K562 (cell line): ENCODE measurements around the gene SSR2. TPM values are rescaled to one million over a fixed set of nuclear protein-coding genes. Genes with fewer than 3 reads are reported as not detected.

Source experiments
- BDP1 ChIP-seq: IDR thresholded peaks from 3 replicates; pipeline ENCODE4 v1.6.1; 2011; ENCODE audit not compliant: insufficient read length, insufficient read depth
- CREM ChIP-seq: IDR thresholded peaks from 2 replicates; pipeline ENCODE4 v1.6.1; 2014; ENCODE audit warnings: antibody characterized with exemption, low read depth
- CTCFL ChIP-seq: IDR thresholded peaks from 2 replicates; pipeline ENCODE4 v1.6.1; 2011; ENCODE audit warnings: borderline replicate concordance, low read depth, mild to moderate bottlenecking, moderate library complexity, low read length; ENCODE audit not compliant: insufficient read depth, poor library complexity, severe bottlenecking
- DNMT1 ChIP-seq: fragments of 450-650 bp; IDR thresholded peaks from 2 replicates; pipeline ENCODE4 v1.6.1; 2016; ENCODE audit warnings: antibody characterized with exemption, mild to moderate bottlenecking
- ETV5 ChIP-seq: sonication (generic); formaldehyde crosslinking; IDR thresholded peaks from 2 replicates; pipeline ENCODE4 v1.4.0; 2020; ENCODE audit warnings: low read depth, mild to moderate bottlenecking, missing genetic modification reagents
- EZH2 ChIP-seq: IDR thresholded peaks from 2 replicates; pipeline ENCODE4 v1.6.1; 2012; ENCODE audit warnings: low read depth, mild to moderate bottlenecking, inconsistent platforms, low read length, borderline replicate concordance
- FOXP1 ChIP-seq: sonication (generic); formaldehyde crosslinking; IDR thresholded peaks from 2 replicates; pipeline ENCODE4 v1.8.0; 2022; ENCODE audit warnings: mild to moderate bottlenecking, missing genetic modification reagents
- HINFP ChIP-seq: fragments of 450-650 bp; conservative IDR thresholded peaks from 2 replicates; pipeline ENCODE4 v1.6.1; 2016; ENCODE audit warnings: missing genetic modification characterization, low read depth, mild to moderate bottlenecking, control low read depth, missing compliant biosample characterization
- JUNB ChIP-seq: fragments of 450-650 bp; formaldehyde crosslinking; conservative IDR thresholded peaks from 2 replicates; pipeline ENCODE4 v1.4.0; 2020; ENCODE audit warnings: mild to moderate bottlenecking
- MITF ChIP-seq: IDR thresholded peaks from 2 replicates; pipeline ENCODE4 v1.6.1; 2014; ENCODE audit warnings: antibody characterized with exemption
- NR2F6 ChIP-seq: fragments of 450-650 bp; formaldehyde crosslinking; IDR thresholded peaks from 2 replicates; pipeline ENCODE4 v1.4.0; 2020; ENCODE audit warnings: mild to moderate bottlenecking
- PHF8 ChIP-seq: fragments of 200-600 bp; sonication (generic); IDR thresholded peaks from 2 replicates; pipeline ENCODE4 v1.6.1; 2012; ENCODE audit warnings: mixed run types, mild to moderate bottlenecking, inconsistent platforms, low read length, moderate library complexity, borderline replicate concordance
- POLR2AphosphoS2 ChIP-seq: IDR thresholded peaks from 2 replicates; pipeline ENCODE4 v1.6.1; 2012; ENCODE audit warnings: low read length, improper control_type of control experiment
- SAP30 ChIP-seq: fragments of 200-600 bp; sonication (generic); IDR thresholded peaks from 2 replicates; pipeline ENCODE4 v1.6.1; 2012; ENCODE audit warnings: borderline replicate concordance, low read depth, mild to moderate bottlenecking, moderate library complexity, low read length, control low read depth, inconsistent platforms; ENCODE audit not compliant: insufficient read depth, poor library complexity, severe bottlenecking
- TAF1 ChIP-seq: IDR thresholded peaks from 2 replicates; pipeline ENCODE4 v1.6.1; 2011; ENCODE audit warnings: mild to moderate bottlenecking, low read length, moderate library complexity; ENCODE audit not compliant: insufficient read depth, control insufficient read depth, severe bottlenecking; ENCODE audit errors: extremely low read depth
- ZBTB8A ChIP-seq: fragments of 450-650 bp; IDR thresholded peaks from 2 replicates; pipeline ENCODE4 v1.6.1; 2018; ENCODE audit warnings: mild to moderate bottlenecking, moderate library complexity; ENCODE audit not compliant: partially characterized antibody
- polyA plus RNA-seq, 8 experiments: library from polyadenylated mRNA; depleted of rRNA in 4 of 8; stranded (reverse) in 5 of 8; unstranded in 3 of 8; fragments of >200 nt; fragmentation: Nextera tagmentation in 2 of 8; fragmentation: Illumina TruSeq in 1 of 8; extraction: Ambion mirVana in 2 of 8; extraction: Trizol in 1 of 8; gene quantifications; 2 replicates each; pipeline versions ENCODE4 v1.2.1 to v1.2.3, GENCODE V29; 2011 to 2014; ENCODE audit warnings: inconsistent platforms in 1 of 8, missing spikeins in 1 of 8
- total RNA-seq, 7 experiments: library from RNA; depleted of rRNA in 6 of 7; stranded (reverse); fragments of >200 nt in 6 of 7; fragmentation: Illumina TruSeq in 2 of 7; extraction: Trizol in 2 of 7; gene quantifications; 2 replicates each; pipeline versions ENCODE4 v1.2.1 to v1.2.3, GENCODE V29; 2011 to 2021; ENCODE audit warnings: low replicate concordance in 1 of 7
- TF ChIP-seq, protein P1 (sequence below), 2 experiments: fragments of 450-650 bp in 1 of 2; sonication (generic) in 1 of 2; formaldehyde crosslinking in 1 of 2; IDR thresholded peaks in 1 of 2; conservative IDR thresholded peaks in 1 of 2; 2 replicates each; pipeline versions ENCODE4 v1.6.1 to v1.8.1; 2016 to 2023; ENCODE audit warnings: mild to moderate bottlenecking in 2 of 2, moderate library complexity in 2 of 2, inconsistent platforms in 1 of 2, missing genetic modification reagents in 1 of 2
- TF ChIP-seq, protein P2 (sequence below): fragments of 250-450 bp; sonication (Bioruptor Pico); IDR thresholded peaks from 2 replicates; pipeline ENCODE4 v1.8.0; 2022; ENCODE audit warnings: moderate library complexity, mild to moderate bottlenecking, inconsistent platforms
- TF ChIP-seq, protein P3 (sequence below): fragments of 250-450 bp; sonication (Bioruptor Pico); IDR thresholded peaks from 2 replicates; pipeline ENCODE4 v1.9.0; 2021; ENCODE audit warnings: mild to moderate bottlenecking

Gene SSR2
- total and polyA plus RNA-seq, 9 of the 15 experiments (the other 6 are each of a cell fraction or from before 2014, with no cell fraction given), result 161 to 411 (median 240) TPM

DNA sequence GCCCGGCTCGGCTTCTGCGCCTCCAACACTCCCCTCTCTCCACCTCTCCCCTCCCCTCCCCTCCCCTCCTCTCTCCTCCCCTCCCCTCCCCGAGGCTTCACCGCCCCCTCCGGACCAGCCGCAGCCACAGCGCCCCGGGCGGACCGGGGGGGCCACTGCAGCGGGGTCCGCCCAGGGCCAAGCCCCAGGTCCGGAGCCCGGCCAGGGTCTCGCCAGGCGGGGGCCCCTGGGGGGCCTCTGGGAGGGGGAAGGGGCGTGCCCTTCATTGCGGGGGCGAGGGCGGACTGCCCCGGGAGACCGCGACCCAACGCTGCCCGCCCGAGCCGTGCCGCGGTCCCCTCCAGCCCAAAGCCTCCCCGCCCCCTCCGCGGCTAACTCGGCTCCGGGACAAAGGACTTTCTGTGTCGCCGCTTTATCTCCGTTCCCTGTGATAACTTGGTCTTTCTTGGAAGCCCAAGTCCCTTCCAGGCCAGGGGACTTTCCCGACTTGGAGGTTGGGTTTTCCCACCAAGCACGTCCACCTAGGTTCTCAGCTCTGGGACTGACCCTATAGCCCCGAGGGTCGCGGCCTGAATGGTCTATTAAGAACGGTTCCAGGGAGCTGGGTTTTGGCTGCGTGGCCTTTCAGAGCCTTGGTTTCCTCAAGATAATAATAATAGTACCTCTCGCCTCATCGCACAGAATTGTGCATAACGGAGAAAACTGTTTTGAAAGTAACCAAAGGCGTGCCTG lies 33.2 kb upstream of the SSR2 start, which contains the start of gene UBQLN4 (continued):
- TF ChIP-seq CTCFL (peak; percentile 45), EZH2 (no peak), FOXP1 (CRISPR knock-in tag) (peak; percentile 15; the same call in 1 of the 2 replicates), POLR2AphosphoS2 (no peak), MITF (no peak), JUNB (no peak), ETV5 (peak; percentile 35; the same call in 1 of the 2 replicates), ZBTB8A (no peak), HINFP (tag) (no peak), DNMT1 (no peak), PHF8 (peak; percentile 51; the same call in 1 of the 2 replicates), TAF1 (peak; percentile 59), BDP1 (no peak), NR2F6 (CRISPR knock-in tag) (0 out of 2 replicates have a peak, but pooled peaks have one; percentile 75), CREM (peak; percentile 27; the same call in 1 of the 2 replicates), SAP30 (peak; percentile 27)
- TF ChIP-seq, protein P1, sequence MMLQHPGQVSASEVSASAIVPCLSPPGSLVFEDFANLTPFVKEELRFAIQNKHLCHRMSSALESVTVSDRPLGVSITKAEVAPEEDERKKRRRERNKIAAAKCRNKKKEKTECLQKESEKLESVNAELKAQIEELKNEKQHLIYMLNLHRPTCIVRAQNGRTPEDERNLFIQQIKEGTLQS (IDR thresholded peaks at IDR 0.05), result no peak
- TF ChIP-seq, protein P1 (CRISPR knock-in tag; conservative IDR thresholded peaks at IDR 0.05), result 0 out of 2 replicates have a peak, but pooled peaks have one; percentile 64
- TF ChIP-seq, protein P2, sequence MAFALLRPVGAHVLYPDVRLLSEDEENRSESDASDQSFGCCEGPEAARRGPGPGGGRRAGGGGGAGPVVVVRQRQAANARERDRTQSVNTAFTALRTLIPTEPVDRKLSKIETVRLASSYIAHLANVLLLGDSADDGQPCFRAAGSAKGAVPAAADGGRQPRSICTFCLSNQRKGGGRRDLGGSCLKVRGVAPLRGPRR (CRISPR knock-in tag), result 0 out of 2 replicates have a peak, but pooled peaks have one; percentile 60
- TF ChIP-seq, protein P3, sequence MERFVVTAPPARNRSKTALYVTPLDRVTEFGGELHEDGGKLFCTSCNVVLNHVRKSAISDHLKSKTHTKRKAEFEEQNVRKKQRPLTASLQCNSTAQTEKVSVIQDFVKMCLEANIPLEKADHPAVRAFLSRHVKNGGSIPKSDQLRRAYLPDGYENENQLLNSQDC (CRISPR knock-in tag), result no peak
